GM21737 (cell line): ENCODE data around the gene CNDP1.
"Not testable (repeated sequence)": the region's sequence is repeated elsewhere in the genome, so short reads cannot be mapped to it uniquely, and the experiment has no call there.

Experiments used
- ATAC-seq: cut with Tn5 transposase; IDR thresholded peaks from one replicate; pipeline ENCODE4 v1.9.1; 2021; ENCODE audit warnings: mild to moderate bottlenecking, moderate library complexity; ENCODE audit not compliant: unreplicated experiment

CNDP1 gene

GRCh38 chr18:74541703-74542555 lies 7.6 kb downstream of the CNDP1 start:
- no peak for ATAC-seq

DNA sequence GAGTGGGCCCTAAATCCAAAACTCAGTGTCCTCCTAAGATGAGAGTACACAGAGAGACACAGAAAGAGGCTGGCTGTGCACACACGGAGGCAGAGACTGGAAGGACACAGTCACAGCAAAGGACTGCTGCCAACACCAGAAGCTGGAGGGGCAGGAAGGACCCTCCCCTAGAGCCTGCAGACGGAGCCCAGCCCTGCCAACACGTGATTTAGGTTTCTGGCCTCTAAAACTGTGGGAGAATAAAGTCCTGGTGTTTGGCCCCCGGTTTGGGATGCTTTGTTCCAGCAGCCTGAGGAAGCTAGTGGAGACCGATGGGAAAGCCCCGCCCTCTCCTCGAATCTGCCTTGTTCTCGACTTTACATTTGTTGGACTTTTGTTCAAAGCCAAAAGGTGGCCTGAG lies 10.6 kb downstream of the CNDP1 start:
- no peak for ATAC-seq

DNA sequence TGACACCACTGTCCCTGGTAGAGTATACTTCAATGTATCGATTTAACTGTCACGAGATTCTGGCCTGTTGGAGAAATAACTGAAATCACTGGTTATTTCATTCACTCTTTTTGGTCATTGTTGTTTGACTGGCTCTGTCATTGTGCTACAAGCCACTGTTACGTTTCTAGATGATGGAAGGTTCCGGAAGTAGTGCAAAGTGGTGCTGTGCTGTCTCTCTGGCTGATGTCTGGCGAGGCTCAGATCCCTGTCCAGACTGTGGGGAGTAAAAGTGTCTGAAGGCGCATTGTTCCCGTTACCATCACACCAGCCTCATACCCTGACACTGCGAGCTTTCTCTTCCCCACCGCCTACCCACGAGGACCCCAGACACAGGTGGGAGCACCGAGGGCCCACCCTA lies 11.7 kb downstream of the CNDP1 start:
- no peak for ATAC-seq

DNA sequence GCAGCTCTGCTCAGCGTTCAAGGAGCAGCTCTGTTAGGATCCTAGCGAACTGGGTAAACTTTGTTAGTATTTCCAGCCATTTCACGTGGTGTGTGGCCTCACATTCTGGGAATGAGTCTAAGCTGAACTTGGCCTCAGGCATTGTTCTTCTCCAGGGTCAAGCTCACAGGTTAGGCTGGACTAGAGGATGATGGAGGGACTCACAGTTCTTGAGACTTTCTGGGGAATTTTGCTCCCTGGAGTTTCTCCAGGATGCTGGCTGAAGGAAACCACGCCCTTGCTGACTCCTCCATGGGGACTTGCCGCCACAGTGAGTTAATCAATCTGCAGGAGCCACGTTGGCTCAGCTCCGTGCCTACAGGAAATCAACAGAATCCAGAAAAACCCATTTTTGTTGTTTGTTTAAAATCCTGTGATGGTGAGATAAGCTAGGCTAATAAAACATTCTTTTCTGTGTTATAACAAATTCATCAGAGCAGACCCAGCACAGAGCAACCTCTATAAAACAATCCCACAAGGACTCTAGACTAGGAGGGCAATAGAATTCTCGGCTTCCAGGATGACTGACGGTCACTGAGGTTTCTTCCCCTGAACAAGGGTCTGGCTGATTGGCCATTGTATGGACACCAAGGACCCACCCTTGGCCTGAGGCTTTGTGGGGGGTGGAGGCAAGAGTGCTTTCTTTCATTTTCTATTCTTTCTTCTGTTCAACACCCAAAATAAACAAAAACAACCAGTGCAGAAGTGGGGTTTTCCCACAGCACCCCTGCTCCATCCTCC lies 12.6 kb downstream of the CNDP1 start:
- no peak for ATAC-seq

- ATAC-seq, result no peak
These were observed 13.6 kb downstream of the CNDP1 start for GRCh38 chr18:74547860-74548259.

DNA sequence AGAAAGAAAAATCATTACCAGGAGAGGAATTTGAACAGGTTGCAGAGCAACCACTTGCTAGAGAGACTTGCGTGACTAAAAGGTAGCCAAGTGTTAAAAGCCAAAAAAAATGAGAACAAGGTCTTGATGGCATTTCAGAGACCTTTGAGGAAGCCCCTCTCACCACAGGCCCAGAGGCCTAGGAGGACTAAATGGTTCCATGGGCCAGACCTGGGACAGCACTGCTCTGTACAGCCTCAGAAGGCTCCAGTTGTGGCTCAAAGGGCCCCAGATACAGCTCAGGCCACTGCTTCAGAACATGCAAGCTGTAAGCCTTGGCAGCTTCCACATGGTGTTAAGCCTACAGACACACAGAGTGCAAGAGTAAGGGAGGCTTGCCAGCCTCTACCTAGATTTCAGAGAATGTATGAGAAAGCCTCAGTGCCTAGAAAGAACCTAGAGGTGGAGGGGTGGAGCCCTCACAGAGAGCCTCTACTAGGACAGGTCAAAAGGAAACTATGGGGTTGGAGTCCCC lies 15.3 kb downstream of the CNDP1 start:
- ATAC-seq, result no peak

DNA sequence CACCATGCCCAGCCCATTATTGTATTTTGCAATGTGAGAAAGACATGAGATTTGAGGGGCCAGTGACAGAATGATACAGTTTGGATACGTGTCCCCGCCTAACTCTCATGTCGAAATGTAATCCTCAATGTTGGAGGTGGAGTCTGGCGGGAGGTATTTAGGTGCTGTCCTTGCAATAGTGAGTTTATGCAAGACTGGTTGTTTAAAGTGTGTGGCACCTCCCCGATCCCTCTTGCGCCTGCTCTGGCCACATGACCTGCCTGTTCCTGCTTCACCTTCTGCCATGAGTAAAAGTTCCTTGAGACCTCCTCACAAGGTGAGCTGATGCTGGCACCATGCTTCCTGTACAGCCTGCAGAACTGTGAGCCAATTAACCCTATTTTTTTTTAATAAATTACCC lies 16.6 kb downstream of the CNDP1 start:
- no peak for ATAC-seq

DNA sequence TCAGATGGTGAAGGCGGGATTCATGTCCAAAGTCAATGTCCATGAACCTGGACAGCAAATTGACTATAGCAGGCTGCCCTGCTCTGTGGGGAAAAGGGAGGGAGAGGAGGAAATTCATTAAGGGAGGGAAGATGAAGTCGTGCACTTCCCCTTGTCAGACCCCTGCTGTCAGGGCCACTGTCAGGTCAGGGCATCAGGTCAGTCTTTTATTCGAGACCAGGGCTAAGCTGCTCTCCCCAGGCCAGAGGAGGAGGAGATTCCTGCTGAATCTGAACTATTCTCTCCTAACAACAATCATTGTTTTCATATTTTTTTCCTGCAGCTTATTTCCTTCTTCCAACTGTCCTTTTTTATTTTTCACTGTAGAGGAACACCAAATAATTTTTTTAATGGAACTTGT lies 17.2 kb downstream of the CNDP1 start:
- ATAC-seq, result no peak

GRCh38 chr18:74551936-74552555 lies 17.7 kb downstream of the CNDP1 start:
- peak; percentile 99 for ATAC-seq

GRCh38 chr18:74556126-74556525 lies 21.8 kb downstream of the CNDP1 start:
- no peak for ATAC-seq

- no peak for ATAC-seq
These were observed 23.8 kb downstream of the CNDP1 start for GRCh38 chr18:74558096-74558495.

DNA sequence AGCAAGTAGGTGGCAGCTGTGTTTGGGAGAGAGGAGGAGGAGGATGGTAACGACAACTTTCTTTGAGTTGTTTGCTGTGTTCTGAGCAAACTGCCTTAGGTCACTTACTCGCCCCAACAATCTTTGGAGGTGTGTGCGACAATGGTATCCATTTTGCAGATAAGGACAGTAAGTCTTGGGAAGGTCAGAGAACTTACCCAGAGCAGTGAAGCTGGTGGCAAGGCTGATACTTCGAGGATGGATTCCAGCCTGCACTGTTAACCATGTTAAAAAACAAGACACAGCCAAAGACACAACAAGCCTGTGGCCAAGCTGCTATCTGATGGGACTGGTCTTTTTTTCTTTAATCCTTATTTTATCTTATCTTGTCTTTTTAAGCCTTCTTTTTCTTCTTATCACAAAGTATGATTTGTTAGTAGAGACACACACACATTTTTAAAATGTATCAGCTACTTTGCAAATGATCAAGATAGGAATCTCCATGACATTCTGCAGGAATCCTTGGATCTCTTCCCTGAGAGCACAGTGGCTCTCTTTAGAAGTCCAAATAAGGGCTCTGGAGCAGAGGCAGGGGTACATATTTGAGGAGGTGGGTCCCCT lies 27.9 kb downstream of the CNDP1 start:
- ATAC-seq, result no peak

- no peak for ATAC-seq
These were observed 28.5 kb downstream of the CNDP1 start for GRCh38 chr18:74562775-74563174.

- no peak for ATAC-seq
These were observed 29.7 kb downstream of the CNDP1 start for GRCh38 chr18:74563999-74564398.

- not testable (repeated sequence) for ATAC-seq
These were observed 30.9 kb downstream of the CNDP1 start for GRCh38 chr18:74565164-74565563.

GRCh38 chr18:74565993-74566392 lies 31.7 kb downstream of the CNDP1 start:
- ATAC-seq, result not testable (repeated sequence)

- ATAC-seq, result no peak
These were observed 33.5 kb downstream of the CNDP1 start for GRCh38 chr18:74567822-74568221.

DNA sequence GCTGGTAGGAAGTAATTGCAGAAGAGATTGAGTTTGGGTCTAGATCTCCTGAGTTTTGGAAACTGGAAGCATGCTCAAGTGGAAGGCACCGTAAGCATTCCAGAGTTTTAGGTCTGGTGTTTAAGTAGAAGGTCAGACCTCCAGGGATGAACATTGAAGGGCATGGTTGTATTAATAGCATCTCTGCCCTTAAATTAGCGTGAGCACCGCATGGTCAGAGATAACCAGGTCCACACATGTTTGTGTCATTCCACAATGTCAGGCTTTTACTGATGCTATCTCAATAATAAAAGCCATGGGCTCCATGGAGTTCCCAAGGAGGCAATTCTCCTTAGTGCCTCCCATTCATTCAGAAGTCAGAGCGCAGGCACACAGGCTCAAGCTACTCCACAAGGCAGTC lies 35.1 kb downstream of the CNDP1 start:
- ATAC-seq, result no peak

GRCh38 chr18:74570266-74570665 lies 36.0 kb downstream of the CNDP1 start:
- no peak for ATAC-seq

GRCh38 chr18:74571895-74572680 lies 37.8 kb downstream of the CNDP1 start:
- ATAC-seq, result no peak
